Measurements from ENCODE around the gene LTBP4.

- TF ChIP-seq CTCF (optimal IDR thresholded peaks at IDR 0.05 in 1 of 3, IDR thresholded peaks at IDR 0.05 in 1 of 3, conservative IDR thresholded peaks at IDR 0.05 in 1 of 3; ENCODE audit: extremely low read depth in 1 of 3, insufficient read depth in 2 of 3, low read length in 3 of 3): no peak
- no peak for TF ChIP-seq EZH2 (IDR thresholded peaks at IDR 0.05; ENCODE audit: low read length)
Measured at GRCh38 chr19:40570313-40571004, 30.7 kb upstream of the LTBP4 start.
